HS-27A (cell line): Measurements from ENCODE around the gene MGAT2.
A peak's percentile ranks its signal among the peaks of the same experiment; 100 is the strongest.
"Not testable (repeated sequence)": the region's sequence is repeated elsewhere in the genome, so short reads cannot be mapped to it uniquely, and the experiment has no call there.

Experiments used
- DNase-seq: peaks from one replicate; pipeline ENCODE4 v3.0.0-alpha.2; 2012; ENCODE audit warnings: low read depth, missing footprints

MGAT2 gene

DNA sequence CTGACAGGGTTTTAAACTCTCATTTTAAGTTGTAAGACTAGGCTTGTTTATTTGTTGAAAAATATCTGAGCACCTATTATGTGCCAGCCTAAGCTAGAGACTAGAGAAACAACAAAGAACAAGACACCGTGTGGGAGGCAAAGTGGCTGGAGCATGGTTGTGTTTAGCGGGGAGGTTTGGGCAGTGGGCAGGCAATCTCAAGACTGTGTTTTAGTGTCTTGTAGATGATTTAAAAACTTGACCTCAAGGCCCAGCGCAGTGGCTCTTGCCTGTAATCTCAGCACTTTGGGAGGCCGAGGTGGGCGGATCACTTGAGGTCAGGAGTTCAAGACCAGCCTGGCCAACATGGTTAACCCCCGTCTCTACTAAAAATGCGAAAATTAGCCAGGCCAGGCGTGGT, 7.9 kb upstream of the MGAT2 start:
- DNase-seq = no peak

DNA sequence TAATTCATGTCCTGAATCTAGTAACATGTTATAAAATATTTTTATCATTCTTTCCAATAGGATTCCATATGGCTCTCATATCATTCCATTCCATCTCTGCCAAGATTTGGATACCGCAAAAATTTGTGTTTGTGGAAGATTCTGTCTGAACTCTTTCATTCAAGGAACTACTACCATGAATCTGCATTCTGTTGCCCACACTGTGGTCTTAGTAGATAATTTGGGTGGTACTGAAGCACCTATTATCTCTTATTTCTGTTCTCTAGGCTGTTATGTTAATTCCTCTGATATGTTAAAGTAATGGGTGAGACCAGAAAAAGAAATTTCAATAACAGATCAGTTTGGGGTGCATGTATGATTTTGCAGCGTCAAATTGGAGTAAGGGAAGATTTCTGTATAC, 6.4 kb upstream of the MGAT2 start:
- DNase-seq = no peak

DNA sequence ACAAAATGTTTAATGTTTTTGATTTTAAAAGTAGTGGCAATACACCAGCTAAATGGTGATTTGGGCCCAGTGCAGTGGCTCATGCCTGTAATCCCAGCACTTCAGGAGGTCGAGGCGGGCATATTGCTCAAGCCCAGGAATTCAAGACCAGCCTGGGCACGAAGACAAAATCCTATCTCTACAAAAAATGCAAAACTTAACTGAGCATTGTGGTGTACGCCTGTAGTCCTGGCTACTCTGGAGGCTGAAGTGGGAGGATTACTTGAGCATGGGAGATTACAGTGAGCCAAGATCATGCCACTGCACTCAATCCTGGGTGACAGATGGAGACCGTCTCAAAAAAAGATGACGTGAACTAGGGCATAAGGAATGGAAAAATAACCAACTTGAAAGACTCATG, 4.8 kb upstream of the MGAT2 start:
- no peak for DNase-seq

DNA sequence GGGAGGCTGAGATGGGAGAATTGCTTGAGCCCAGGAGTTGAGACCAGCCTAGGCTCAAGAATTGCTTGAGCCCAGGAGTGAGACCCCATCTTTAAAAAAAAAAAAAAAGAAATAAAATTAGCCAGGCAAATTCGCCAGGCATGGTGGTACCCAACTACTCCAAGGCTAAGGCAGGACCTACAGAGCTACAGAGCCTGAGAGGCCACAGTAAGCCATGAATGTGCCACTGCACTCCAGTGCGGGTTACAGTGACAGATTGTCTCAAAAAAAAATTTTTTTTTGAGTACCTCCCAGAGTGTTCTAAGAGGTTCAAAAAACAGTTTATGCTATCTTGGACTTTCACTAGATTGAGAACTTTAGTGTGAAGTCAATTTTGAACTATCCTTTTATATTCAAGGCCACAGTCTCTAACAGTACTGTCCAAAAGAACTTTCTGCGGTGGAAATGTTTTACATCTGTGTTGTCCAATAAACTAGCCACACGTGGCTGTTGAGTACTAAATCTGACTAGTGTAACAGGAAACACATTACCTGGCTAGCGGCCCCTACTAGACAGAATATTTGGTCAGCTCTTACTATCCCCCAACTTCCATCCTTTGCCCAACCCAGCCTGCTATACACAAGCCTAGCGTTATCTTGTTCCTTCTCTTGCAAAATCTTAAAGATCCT, 2.6 kb upstream of the MGAT2 start:
- no peak for DNase-seq

DNA sequence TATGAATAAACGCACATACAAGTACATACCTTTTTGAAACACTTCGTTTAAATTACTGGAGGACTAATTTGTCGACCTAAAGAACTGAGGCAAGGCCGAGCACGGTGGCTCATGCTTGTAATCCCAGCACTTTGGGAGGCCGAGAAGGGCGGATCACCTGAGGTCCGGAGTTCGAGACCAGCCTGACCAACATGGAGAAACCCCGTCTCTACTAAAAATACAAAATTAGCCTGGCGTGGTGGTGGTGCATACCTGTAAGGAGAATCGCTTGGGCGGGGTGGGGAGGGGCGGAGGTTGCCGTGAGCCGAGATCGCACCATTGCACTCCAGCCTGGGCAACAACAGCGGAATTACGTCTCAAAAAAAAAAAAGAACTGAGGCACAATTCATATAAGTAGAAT, 1.3 kb upstream of the MGAT2 start:
- not testable (repeated sequence) for DNase-seq

DNA sequence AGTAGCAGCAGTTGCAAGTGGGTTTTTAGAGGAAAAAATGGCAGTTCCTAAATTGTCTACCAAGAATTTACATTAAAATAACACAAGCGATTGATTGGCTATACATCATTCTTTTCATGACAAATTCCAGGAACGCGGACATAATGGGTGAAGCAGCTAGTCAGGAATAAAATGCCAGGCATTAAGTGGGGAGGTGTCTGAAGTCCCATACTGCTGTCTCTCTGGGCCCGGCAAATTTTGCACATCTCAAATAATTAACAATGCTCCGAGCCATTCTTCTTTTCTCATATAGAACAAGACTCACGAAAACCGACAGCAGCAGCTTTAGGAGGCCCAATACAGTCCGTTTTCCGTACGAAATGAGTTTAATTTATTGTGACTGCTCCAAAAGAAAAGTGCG, 869 bp upstream of the MGAT2 start:
- no peak for DNase-seq

DNA sequence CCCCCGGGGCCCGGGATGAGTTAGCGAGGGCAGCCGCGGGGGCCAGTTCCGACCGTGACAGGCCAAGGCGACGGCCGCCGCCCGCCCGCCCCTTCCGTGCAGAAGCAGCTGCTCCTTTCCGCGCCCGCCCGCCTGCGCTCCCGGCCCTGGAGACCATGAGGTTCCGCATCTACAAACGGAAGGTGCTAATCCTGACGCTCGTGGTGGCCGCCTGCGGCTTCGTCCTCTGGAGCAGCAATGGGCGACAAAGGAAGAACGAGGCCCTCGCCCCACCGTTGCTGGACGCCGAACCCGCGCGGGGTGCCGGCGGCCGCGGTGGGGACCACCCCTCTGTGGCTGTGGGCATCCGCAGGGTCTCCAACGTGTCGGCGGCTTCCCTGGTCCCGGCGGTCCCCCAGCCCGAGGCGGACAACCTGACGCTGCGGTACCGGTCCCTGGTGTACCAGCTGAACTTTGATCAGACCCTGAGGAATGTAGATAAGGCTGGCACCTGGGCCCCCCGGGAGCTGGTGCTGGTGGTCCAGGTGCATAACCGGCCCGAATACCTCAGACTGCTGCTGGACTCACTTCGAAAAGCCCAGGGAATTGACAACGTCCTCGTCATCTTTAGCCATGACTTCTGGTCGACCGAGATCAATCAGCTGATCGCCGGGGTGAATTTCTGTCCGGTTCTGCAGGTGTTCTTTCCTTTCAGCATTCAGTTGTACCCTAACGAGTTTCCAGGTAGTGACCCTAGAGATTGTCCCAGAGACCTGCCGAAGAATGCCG, 699 bp downstream of the MGAT2 start:
- DNase-seq = no peak

DNA sequence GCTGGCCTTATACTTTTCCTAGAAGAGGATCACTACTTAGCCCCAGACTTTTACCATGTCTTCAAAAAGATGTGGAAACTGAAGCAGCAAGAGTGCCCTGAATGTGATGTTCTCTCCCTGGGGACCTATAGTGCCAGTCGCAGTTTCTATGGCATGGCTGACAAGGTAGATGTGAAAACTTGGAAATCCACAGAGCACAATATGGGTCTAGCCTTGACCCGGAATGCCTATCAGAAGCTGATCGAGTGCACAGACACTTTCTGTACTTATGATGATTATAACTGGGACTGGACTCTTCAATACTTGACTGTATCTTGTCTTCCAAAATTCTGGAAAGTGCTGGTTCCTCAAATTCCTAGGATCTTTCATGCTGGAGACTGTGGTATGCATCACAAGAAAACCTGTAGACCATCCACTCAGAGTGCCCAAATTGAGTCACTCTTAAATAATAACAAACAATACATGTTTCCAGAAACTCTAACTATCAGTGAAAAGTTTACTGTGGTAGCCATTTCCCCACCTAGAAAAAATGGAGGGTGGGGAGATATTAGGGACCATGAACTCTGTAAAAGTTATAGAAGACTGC, 1.5 kb downstream of the MGAT2 start:
- no peak for DNase-seq

DNA sequence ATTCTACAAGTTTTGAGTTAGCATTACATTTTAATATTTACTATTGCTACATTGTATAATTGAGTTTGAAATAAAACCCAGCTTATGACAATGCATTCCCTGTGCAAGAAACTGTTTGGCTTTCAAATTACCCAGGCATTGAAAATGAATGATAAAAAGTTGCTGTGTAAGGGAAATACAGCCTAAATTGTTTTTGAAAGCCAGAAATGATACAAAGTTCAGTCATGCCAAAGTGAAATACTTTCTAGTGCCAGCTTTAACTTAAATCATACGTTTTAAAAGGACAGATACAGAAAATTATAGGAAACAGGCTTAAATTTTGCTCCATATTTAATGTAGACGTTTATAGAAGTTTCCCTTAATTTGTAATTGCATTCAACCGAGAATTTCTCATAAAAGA, 2.8 kb downstream of the MGAT2 start:
- no peak for DNase-seq

DNA sequence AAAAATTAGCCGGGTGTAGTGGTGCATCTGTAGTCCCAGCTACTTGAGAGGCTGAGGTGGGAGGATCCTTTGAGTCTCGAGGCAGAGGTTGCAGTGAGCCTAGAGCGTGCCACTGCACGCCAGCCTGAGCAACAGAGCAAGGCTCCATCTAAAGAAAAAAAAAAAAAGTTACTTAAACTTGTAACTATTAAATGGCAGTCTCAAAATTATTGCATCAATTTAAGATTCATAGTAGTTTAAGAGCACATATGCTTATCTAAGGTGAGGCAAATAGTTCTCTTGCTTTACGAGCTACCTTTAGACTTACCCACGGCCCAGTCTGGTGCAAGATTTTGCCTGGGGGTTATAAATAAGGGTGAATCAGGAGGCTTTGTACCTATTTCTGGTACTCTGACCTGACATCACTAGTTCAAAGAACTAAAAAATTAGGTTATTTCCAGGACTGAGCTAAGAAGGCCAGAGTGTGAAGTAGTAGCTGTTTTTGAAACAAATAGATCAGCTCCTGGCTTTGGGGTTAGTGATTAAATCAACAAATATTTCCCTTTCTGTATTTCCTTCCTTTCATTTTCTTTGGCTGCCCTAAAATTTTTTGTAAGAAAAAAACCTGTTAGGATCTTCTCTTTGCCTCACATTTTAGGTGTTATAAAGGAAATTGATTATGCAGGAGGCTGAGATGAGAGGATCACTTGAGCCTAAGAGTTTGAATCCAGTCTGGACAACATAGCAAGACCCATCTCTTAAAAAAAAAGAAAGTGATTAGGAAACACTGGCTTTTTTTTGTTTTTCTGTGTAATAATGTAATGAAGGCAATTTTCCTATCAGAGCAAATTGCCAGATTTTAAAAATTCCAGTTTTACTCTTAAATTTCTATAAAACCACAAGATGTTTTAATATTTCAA, 3.6 kb downstream of the MGAT2 start:
- DNase-seq = no peak

DNA sequence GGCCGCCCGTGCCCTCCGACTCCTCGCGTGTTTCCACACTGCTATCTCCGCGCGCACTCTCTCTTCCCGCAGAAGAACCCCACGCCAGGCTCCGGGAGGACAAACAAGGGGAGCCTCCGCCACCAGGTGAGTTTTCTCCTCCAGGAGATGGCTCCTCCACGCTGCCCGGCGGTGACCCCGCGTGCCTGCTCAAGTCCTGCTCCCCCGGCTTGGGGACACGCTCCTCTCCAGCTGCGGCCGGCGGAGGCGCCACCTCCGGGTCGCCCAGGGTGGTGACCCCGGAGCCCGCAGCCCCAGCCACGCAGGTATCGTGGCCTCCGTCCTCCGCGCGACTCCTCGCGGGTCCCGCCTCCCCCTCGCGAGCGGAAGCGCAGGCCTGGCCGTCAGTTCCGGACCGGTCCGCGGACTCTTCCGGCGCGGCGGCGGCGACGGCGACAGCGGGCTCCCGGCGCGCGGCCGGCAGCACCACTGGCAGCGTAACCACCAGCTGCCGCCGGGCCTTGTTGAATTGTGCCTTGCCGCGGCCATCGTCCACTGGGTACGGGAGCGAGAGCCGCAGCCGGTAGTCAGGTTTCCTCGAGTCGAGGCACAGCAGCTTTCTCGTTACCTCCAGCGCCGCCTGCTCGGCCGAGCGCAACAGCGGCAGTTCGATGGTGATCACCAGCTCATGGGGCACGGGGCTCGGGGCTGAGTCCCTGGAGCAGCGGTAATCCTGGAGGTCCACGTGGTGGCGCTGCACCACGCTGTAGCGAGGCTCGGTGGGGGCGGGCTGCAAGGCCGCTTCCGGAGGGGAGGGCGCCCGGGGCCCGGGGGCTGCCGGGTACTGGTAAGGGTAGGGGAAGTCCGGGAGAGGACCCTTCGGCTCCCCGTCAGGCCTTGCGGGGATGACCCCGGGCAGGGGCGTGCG, 13.3 kb downstream of the MGAT2 start:
- DNase-seq = peak; percentile 80

DNA sequence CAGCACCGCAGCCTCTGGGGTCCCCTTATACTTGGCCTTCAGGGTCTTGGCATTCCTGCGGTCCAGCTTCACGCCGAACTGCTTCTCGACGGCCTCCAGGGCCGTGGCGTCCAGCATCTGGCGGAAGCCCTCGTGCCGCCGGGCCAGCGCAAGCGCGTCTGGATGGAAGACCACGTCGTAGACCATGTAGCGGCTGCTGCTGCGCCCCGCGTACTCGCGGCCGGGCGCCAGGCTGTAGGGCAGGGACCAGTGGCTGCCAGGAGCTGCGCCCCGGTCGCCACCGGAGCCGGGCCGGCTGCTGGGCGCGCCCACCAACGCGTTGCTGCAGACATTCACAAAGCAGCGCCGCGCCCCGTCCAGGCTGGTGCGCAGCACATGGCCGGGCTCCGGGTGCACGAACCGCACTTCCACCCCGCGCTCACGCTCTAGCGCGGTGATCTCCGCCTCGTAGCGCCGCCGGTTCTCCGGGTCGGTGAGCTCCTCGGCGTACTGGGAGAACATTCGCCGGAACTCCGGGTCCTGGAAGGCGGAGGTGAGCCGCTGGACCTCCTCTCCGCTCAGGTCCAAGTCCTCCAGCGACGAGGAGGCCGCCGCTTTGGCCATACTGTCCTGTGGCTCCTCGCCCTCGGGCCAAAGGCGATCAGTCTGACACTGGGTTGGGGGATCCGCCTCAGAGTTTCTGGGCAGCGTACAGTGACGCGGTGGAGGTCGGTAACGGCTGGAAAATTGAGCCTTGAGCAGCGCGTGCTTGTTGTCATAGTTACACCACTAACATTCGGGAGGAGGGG, 14.1 kb downstream of the MGAT2 start, which contains the start of gene DNAAF2:
DNAAF2 (minus strand) TSS at position 698 of the 788 bp plus-strand sequence; CDS start at position 603, 95 bp downstream.
- DNase-seq = peak; percentile 64

DNA sequence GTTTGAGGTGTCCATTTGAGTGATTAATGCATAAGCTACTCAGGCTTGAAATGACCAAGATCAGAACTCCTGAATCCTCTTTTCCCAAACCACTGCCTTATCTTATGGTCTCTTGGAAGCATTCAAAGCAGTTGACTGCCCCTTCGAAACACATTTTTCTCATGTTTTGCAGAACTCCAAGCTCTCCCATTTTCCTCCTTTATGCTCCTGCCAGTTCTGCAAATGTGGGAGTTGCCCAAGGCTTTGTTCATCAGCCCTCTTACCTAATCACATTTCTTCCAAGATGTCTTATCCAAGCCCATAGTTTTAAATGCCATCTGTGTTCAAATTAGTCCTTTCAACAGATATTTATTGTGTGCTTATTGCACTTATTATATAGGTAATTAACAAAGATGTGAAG, 16.3 kb downstream of the MGAT2 start:
- DNase-seq = no peak

DNA sequence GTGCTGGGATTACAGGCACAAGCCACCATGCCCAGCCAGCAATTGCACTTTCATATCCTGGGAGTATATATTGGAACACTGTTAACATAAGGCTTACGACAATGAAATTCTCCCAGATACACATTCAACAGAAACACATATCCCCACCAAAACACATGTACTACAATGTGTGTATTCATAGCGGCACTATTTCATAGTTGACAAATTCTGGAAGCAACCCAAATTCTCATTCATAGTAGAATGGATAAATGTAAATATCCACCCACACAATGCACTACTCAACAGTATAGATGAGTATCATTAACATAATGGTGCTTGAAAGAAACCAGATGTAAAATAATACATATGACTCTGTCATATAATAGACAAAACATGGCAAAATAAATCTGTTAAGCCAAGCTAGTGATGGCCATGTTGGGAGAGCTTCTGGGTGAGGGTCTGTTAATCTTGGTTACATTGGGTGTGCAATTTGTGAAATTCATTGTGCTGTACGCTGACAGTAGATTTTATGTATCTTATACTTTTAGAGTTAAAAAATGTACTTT, 17.0 kb downstream of the MGAT2 start:
- DNase-seq = no peak

DNA sequence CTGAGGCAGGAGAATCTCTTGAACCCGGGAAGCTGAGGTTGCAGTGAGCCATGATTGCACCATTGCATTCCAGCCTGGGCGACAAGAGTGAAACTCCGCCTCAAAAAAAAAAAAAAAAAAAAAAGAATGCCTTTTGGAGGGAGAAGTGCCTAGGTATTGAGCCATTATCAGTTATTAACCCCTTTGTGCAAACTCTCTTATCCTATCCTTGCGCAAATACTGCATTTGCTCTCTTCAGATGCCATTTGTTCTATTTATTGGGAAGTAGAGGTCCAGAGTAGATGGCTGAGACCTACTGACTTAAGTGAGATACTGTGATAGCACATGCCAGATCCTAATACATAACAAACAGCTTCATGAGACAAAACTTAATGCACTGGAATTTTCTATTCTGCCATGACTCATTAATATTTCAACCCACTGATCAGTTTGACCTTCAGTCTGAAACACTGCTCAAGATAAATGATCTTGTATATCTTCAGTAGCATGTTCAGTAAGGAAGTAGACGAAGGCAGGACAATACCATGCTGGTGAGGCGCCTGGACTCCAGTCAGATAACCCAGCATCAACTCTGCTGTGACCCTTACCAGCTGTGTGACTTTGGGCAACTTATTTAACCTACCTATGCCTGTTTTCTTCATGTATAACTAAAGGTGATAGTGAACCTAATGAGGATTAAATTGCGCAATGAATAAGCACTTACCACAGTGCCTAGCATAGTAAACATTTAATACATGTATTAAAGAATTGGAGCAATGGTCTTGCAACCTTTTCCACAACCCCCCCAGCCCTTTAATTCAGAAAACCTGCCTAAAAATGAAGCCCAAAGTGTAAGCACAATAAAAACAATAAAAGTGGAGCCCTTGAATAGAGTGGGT, 20.2 kb downstream of the MGAT2 start:
- no peak for DNase-seq

DNA sequence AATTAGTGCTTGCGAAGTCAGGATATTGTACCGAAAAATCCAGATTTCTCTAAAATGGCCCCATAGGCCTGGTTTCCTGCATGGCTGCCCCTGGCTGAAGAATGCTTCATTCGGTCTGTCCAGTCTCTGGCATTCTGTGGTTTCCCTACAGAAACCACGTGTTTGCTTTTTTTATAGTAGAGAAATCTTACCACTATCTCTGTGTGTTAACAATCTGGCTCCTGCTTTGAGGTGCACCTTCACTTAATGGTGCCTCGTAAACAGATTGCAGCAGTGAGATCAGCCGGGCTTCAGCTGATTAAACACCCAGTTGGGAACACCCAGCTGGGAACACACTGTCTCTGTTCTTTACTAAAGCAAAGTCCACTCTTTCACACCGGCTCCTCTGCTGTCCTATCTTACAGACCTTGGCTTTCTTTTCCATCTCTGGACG, 21.1 kb downstream of the MGAT2 start:
- DNase-seq = no peak

DNA sequence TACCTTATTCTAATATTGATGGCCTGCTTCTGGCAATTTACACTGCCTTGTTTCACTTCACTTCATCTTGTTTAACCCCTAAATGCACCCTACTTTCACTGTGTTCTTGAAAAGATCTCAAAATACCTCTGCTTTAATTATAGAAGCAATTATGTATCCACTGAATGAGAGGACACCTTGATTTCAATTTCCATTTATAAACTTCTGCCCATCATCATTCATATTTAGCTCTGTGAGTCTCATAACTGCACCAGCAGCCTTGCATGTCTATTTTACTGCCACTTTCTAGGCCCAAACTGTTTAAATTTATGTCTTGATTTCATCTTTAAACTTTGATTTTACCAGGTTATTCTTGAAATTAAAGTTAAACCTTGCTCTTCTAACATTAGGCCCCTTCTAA, 21.6 kb downstream of the MGAT2 start:
- DNase-seq = no peak

DNA sequence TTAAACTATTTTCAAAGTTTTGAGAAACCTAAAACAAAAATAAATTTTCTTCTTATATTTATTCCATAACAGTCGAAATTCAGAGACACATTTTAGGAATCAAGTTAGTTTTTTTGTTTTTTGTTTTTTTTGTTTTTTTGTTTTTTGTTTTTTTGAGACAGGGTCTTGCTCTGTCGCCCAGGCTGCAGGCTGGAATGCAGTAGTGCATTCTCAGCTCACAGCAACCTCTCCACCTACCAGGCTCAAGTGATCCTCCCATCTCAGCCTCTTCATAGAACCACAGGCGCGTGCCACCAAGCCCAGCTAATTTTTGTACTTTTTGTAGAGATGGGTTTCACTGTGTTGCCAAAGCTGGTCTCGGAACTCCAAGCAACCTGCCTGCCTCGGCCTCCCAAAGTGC, 32.9 kb downstream of the MGAT2 start:
- DNase-seq = no peak

DNA sequence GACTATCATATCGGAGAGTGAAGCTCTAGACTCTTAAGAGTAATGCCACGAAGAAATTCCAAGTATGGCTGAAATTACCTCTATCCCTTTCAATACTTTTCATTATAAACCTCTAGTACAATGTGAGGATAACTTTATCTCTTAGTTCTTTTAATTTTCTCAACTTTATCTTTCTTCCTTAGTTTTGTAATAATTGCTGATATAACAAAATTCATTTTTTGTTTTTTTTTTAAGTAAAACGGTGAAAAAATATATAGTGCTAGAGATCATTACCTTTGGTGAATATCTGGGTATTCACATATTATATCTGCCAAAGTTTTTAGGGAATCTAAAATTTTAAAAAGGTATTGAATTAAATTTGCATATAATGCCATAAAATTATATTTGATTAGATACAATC, 33.9 kb downstream of the MGAT2 start:
- DNase-seq = no peak
